PC-3 (cell line): ENCODE results near the gene DCTD. TPM values are rescaled to one million over a fixed set of nuclear protein-coding genes. Genes with fewer than 3 reads are reported as not detected.
A peak's percentile ranks its signal among the peaks of the same experiment; 100 is the strongest.

Experiments used
- ATAC-seq: fragments of 200-7000 bp; cut with Tn5 transposase; 2 replicates; pipeline ENCODE4 v1.9.1; 2020; ENCODE audit warnings: mild to moderate bottlenecking, moderate library complexity
- BruUV-seq: library from RNA; stranded (reverse); fragments of 400-500 nt; replicated peaks from 2 replicates; lab custom pipeline; 2021; lab: Mats Ljungman, UMichigan
- CTCF ChIA-PET: fragments of 300-600 bp; sonication (Branson Sonifier 250); formaldehyde crosslinking; loops from one replicate; lab custom pipeline; 2022; ENCODE audit warnings: antibody characterized with exemption; lab: Charles Lee
- POLR2A ChIA-PET: fragments of 300-600 bp; sonication (Branson Sonifier 250); formaldehyde crosslinking; loops from one replicate; lab custom pipeline; 2022; ENCODE audit warnings: antibody characterized with exemption; ENCODE audit not compliant: unreplicated experiment; lab: Charles Lee
- DNase-seq: peaks from one replicate; pipeline ENCODE4 v3.0.0-alpha.2; 2015
- H2AFZ ChIP-seq: fragments of 300-600 bp; sonication (generic); 2 replicates; pipeline ENCODE4 v1.6.0; 2016; ENCODE audit warnings: antibody characterized with exemption, low read length
- H3F3A ChIP-seq: fragments of 300-600 bp; sonication (generic); one replicate; pipeline ENCODE4 v1.6.0; 2017; ENCODE audit warnings: antibody characterized with exemption, low read length, control low read depth, mild to moderate bottlenecking; ENCODE audit not compliant: unreplicated experiment
- H3K27ac ChIP-seq: fragments of 300-600 bp; sonication (generic); 2 replicates; pipeline ENCODE4 v1.5.1; 2016; ENCODE audit warnings: mild to moderate bottlenecking, low read length
- H3K27me3 ChIP-seq: fragments of 300-600 bp; sonication (generic); 2 replicates; pipeline ENCODE4 v1.6.1; 2016; ENCODE audit warnings: low read length, mixed read lengths
- H3K36me3 ChIP-seq: fragments of 300-600 bp; sonication (generic); 2 replicates; pipeline ENCODE4 v1.6.1; 2016; ENCODE audit warnings: low read depth, mixed run types, low read length, mixed read lengths
- H3K4me1 ChIP-seq: fragments of 300-600 bp; sonication (generic); 2 replicates; pipeline ENCODE4 v1.5.1; 2016; ENCODE audit warnings: low read length; ENCODE audit not compliant: insufficient read depth
- H3K4me2 ChIP-seq: fragments of 300-600 bp; sonication (generic); 2 replicates; pipeline ENCODE4 v1.6.0; 2016; ENCODE audit warnings: low read length
- H3K4me3 ChIP-seq: fragments of 300-600 bp; sonication (generic); 2 replicates; pipeline ENCODE4 v1.5.1; 2016; ENCODE audit warnings: mild to moderate bottlenecking, low read length, mixed read lengths
- H3K79me2 ChIP-seq: fragments of 300-600 bp; sonication (generic); 2 replicates; pipeline ENCODE4 v1.6.1; 2017; ENCODE audit warnings: low read length, mixed read lengths
- H3K9ac ChIP-seq: fragments of 300-600 bp; sonication (generic); 2 replicates; pipeline ENCODE4 v1.6.0; 2016; ENCODE audit warnings: mild to moderate bottlenecking, low read length
- H3K9me2 ChIP-seq: fragments of 300-600 bp; sonication (generic); replicated peaks from 2 replicates; pipeline ENCODE4 v1.6.1; 2016; ENCODE audit warnings: mixed run types, low read length, mixed read lengths
- H3K9me3 ChIP-seq: fragments of 300-600 bp; sonication (generic); 2 replicates; pipeline ENCODE4 v1.6.1; 2016; ENCODE audit warnings: low read length, mixed read lengths
- H4K20me1 ChIP-seq: fragments of 300-600 bp; sonication (generic); 2 replicates; pipeline ENCODE4 v1.6.1; 2016; ENCODE audit warnings: low read length, mixed read lengths
- EZH2 ChIP-seq: fragments of 300-600 bp; sonication (generic); IDR thresholded peaks from one replicate; pipeline ENCODE4 v1.6.1; 2017; ENCODE audit warnings: antibody characterized with exemption, mild to moderate bottlenecking, low read length; ENCODE audit not compliant: unreplicated experiment
- EZH2phosphoT487 ChIP-seq: fragments of 300-600 bp; sonication (generic); IDR thresholded peaks from 2 replicates; pipeline ENCODE4 v1.6.1; 2018; ENCODE audit warnings: mild to moderate bottlenecking, antibody characterized with exemption, low read length, borderline replicate concordance
- intact Hi-C: fragments of 100-400 bp; cut with micrococcal nuclease; formaldehyde crosslinking; loops from 2 replicates; pipeline ENCODE4 v1.9.0; 2023
- total RNA-seq: library from RNA; depleted of rRNA; stranded (reverse); fragments of >200 nt; gene quantifications from 2 replicates; pipeline ENCODE4 v1.2.3, GENCODE V29; 2014
- TF ChIP-seq, protein P1 (sequence below): fragments of 300-600 bp; sonication (generic); conservative IDR thresholded peaks from 2 replicates; pipeline ENCODE4 v1.5.1; 2017; ENCODE audit warnings: antibody characterized with exemption, low read depth, mild to moderate bottlenecking, low read length

Gene DCTD
- total RNA-seq, 1 experiment from 2014 or later: 58.1 TPM

DNA sequence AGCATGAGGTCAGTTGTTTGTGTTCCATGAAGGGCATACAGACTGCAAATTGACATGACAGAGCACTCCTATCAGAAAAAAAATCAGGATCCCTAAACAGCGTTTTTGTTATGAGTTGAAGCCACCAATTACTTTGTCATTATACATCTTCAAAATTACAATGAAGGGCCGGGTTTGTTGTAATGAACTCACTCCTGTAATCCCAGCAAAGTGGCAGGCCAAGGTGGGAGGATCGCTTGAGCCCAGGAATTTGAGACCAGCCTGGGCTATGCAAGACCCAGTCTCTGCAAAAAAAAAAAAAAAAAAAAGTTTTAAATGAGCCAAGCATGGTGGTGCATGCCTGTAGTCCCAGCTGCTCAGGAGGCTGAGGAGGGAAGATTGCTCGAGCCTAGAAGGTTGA, 3.5 kb upstream of the DCTD start:
- DNase-seq: no peak
- TF ChIP-seq, protein P1, sequence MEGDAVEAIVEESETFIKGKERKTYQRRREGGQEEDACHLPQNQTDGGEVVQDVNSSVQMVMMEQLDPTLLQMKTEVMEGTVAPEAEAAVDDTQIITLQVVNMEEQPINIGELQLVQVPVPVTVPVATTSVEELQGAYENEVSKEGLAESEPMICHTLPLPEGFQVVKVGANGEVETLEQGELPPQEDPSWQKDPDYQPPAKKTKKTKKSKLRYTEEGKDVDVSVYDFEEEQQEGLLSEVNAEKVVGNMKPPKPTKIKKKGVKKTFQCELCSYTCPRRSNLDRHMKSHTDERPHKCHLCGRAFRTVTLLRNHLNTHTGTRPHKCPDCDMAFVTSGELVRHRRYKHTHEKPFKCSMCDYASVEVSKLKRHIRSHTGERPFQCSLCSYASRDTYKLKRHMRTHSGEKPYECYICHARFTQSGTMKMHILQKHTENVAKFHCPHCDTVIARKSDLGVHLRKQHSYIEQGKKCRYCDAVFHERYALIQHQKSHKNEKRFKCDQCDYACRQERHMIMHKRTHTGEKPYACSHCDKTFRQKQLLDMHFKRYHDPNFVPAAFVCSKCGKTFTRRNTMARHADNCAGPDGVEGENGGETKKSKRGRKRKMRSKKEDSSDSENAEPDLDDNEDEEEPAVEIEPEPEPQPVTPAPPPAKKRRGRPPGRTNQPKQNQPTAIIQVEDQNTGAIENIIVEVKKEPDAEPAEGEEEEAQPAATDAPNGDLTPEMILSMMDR: no peak
- TF ChIP-seq EZH2phosphoT487 (no peak), EZH2 (no peak)
- Histone ChIP-seq H3K9me3 (no peaks in the 10 kb centered on the region), H2AFZ (no peak overlapping the region), H3K4me2 (no peak overlapping the region), H3K4me1 (peaks cover 18% of the 10 kb centered on the region), H3F3A (no peaks in the 10 kb centered on the region), H3K36me3 (no peaks in the 10 kb centered on the region), H3K79me2 (peaks cover 12% of the 10 kb centered on the region), H3K27me3 (no peaks in the 10 kb centered on the region), H3K9ac (no peak overlapping the region), H3K9me2 (no peaks in the 10 kb centered on the region), H3K27ac (no peak overlapping the region), H4K20me1 (no peaks in the 10 kb centered on the region), H3K4me3 (no peak overlapping the region)
- ATAC-seq: no peak
- intact Hi-C loops: loop anchor here (10.0 kb wide), 1 partner anchor 106 kb away; no protein-coding TSS in a partner anchor
- no TSS peak for BruUV-seq
- ChIA-PET CTCF (no interaction called here), POLR2A (no interaction called here)

DNA sequence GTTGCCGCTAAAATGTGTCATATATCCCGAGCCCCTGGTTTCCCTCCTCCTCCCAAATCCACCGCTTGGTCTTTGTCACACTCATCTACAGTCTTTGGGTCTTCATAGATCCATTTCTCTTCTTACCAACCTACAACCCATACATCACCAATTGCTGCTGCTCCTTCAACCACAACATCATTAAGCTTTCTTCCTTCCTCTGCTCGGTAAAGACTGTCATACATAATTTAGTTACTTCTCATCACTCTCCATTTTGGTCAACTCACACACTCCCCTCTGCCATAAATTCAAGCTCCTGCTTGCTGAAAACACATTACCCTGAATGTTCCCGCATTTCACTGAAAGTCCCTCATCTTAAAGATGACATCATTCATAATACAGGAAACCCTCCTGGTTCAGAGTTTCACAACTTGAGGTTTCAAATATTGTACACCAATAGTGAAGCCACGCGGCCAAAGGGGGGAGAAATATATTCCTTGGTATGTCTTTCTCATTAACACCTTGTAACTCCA, 1.7 kb upstream of the DCTD start:
- no peak for DNase-seq
- intact Hi-C loops: no loop called here
- BruUV-seq: no TSS peak

DNA sequence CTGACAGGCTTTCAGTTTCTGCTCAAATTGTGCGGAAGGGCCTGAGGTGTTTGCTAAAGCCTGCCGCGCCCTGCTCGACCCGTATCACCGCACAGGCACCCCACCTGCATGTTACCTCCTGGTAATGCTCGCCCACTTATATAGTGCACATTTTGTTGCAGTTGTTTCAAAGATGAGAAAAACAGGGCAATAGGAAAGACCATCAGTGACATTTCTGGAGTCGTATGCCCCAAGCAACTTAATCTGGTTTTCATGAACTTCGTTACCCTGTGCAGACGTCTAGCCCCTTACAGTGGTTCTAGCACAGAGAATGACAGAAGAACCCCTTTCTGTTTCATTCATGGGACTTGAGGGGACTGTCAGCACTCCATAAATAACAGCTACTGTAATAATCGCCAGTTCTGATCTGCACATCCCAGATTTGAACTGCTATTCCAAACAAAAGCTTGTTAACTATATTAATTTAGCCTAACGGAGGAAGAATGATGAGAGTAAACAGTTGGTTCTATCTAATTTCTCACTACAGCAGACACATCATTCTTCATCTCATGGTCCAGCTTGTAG, 940 bp upstream of the DCTD start:
- no peaks in the 10 kb centered on the region for H3K9me3 ChIP-seq
- no peaks in the 10 kb centered on the region for H3K36me3 ChIP-seq
- peak overlapping the region; percentile 100 for H3K4me2 ChIP-seq
- H3K79me2 ChIP-seq: peaks cover 26% of the 10 kb centered on the region
- TSS peak; percentile 77 for BruUV-seq
- H2AFZ ChIP-seq: peak overlapping the region; percentile 99
- H3K4me1 ChIP-seq: peaks cover 18% of the 10 kb centered on the region
- no peak for ATAC-seq
- no peak for DNase-seq
- peak overlapping the region; percentile 87 for H3K4me3 ChIP-seq
- no peak overlapping the region for H3K27ac ChIP-seq
- no peaks in the 10 kb centered on the region for H3K27me3 ChIP-seq
- H3F3A ChIP-seq: no peaks in the 10 kb centered on the region
- H3K9me2 ChIP-seq: no peaks in the 10 kb centered on the region
- TF ChIP-seq, protein P1: no peak; the same call in 1 of the 2 replicates
- no peak for TF ChIP-seq EZH2
- TF ChIP-seq EZH2phosphoT487: no peak
- H4K20me1 ChIP-seq: no peaks in the 10 kb centered on the region
- H3K9ac ChIP-seq: peak overlapping the region; percentile 84
- ChIA-PET CTCF (no interaction called here), POLR2A (no interaction called here)
- intact Hi-C loops: no loop called here

More for the DNA sequence above, 1.7 kb upstream of the DCTD start:
- no peaks in the 10 kb centered on the region for H3F3A ChIP-seq
- no peak for ATAC-seq
- H3K4me2 ChIP-seq: no peak overlapping the region
- ChIA-PET POLR2A (no interaction called here), CTCF (no interaction called here)
- no peak overlapping the region for H2AFZ ChIP-seq
- H3K4me1 ChIP-seq: peaks cover 18% of the 10 kb centered on the region
- peaks cover 22% of the 10 kb centered on the region for H3K79me2 ChIP-seq
- H4K20me1 ChIP-seq: no peaks in the 10 kb centered on the region
- no peaks in the 10 kb centered on the region for H3K36me3 ChIP-seq
- TF ChIP-seq EZH2 (no peak), EZH2phosphoT487 (no peak)
- TF ChIP-seq, protein P1: no peak
- no peak overlapping the region for H3K9ac ChIP-seq
- H3K9me2 ChIP-seq: no peaks in the 10 kb centered on the region
- H3K4me3 ChIP-seq: no peak overlapping the region
- no peak overlapping the region for H3K27ac ChIP-seq
- H3K9me3 ChIP-seq: no peaks in the 10 kb centered on the region
- no peaks in the 10 kb centered on the region for H3K27me3 ChIP-seq
